ENCODE results near the gene DOCK11. TPM values are rescaled to one million over a fixed set of nuclear protein-coding genes. Genes with fewer than 3 reads are reported as not detected.

DOCK11 gene
- total and polyA plus RNA-seq, 2 donors (not counting 3 experiments of a cell fraction or from before 2014, with no cell fraction given), result 0.37 to 0.86 TPM

DNA sequence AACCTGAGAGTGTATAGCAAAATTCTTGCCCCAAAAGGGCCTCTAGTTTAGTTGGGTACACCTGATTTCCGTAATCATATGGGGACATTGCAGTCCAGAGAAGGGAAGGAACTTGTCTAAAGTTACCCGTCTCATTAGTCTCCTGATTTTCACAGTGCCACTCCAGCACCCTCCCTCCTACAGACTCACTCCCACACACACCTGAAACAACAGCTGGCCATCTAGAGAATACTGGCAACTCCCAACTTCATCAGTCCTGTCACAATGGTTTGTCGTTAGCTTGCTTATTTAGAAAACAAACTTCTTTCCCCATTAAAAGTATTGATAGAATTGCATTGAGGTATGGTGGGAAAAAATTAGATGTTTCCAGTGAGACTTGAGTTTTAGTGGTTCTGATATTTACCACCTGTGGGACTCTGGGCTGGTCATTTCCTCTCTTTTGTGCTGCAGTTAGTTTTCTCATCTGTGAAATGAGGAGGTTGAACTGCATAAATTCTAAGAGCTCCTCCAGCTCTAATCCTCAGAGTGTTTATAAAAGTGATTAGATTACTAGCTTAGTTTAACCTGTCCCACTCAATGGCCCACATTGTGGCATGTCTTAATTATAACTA lies 233.5 kb downstream of the DOCK11 start:
- dilution Hi-C loops (cut with MboI; ENCODE audit: extremely low pct_ligation_motif_present, low sequenced_read_pairs), result no loop called here
- Histone ChIP-seq H3K9me1 (replicated peaks; ENCODE audit: control insufficient read depth, extremely low read depth, insufficient read depth, low read length) (no peaks in the 10 kb centered on the region), H3K36me3 (ENCODE audit: control insufficient read depth in 2 of 2, extremely low read depth in 1 of 2, insufficient read depth in 2 of 2, low read length in 2 of 2) (no peaks in the 10 kb centered on the region), H2AFZ (ENCODE audit: low read depth, low read length) (no peak overlapping the region), H3K27ac (ENCODE audit: insufficient read depth, low read depth, low read length) (peak overlapping the region; percentile 80), H3K9ac (replicated peaks; ENCODE audit: extremely low read depth, insufficient read depth, low read length) (peak overlapping the region; percentile 62), H3K4me2 (ENCODE audit: insufficient read depth, low read length) (peak overlapping the region; percentile 4), H3K4me1 (ENCODE audit: control insufficient read depth, extremely low read depth, insufficient read depth, low read length) (peaks cover 37% of the 10 kb centered on the region), H3K79me2 (ENCODE audit: control insufficient read depth, insufficient read depth, low read length) (peaks cover 28% of the 10 kb centered on the region), H4K20me1 (replicated peaks; ENCODE audit: control insufficient read depth, extremely low read depth, insufficient read depth, low read length) (no peaks in the 10 kb centered on the region), H3K4me3 (replicated peaks in 1 of 3; ENCODE audit: insufficient read depth in 1 of 3, low read depth in 1 of 3, low read length in 3 of 3) (no peak overlapping the region), H3K27me3 (ENCODE audit: control insufficient read depth in 2 of 2, insufficient read depth in 2 of 2, low read length in 2 of 2) (no peaks in the 10 kb centered on the region), H3K9me3 (replicated peaks; ENCODE audit: control insufficient read depth, insufficient read depth, low read length) (no peaks in the 10 kb centered on the region)
- DNase-seq (ENCODE audit: low read depth, low spot score) (no peak), FAIRE-seq (no peak)
- CTCF ChIA-PET, result interaction anchor here (2.0 to 2.4 kb wide), 2 partner anchors 78 to 85 kb away, joined by 8 to 10 read pairs; no protein-coding TSS in a partner anchor
- BruUV-seq (replicated peaks), result no TSS peak
- intact Hi-C loops (cut with micrococcal nuclease), result no loop called here
- no peak for TF ChIP-seq JUN (IDR thresholded peaks at IDR 0.05; ENCODE audit: borderline replicate concordance, insufficient read depth, insufficient read length, low read depth)
- no peak for TF ChIP-seq EZH2 (IDR thresholded peaks at IDR 0.05; ENCODE audit: borderline replicate concordance, low read depth, low read length, severe bottlenecking)
- no peak for TF ChIP-seq POLR2AphosphoS5 (IDR thresholded peaks at IDR 0.05; ENCODE audit: insufficient read depth, low read depth, low read length)
- TF ChIP-seq FOS (IDR thresholded peaks at IDR 0.05; ENCODE audit: borderline replicate concordance, insufficient read depth, low read length), result no peak
- no peak for TF ChIP-seq CTCF (IDR thresholded peaks at IDR 0.05; ENCODE audit: extremely low read depth in 1 of 2, insufficient read depth in 1 of 2, low read depth in 1 of 2, low read length in 2 of 2)
- no peak for TF ChIP-seq MYC (IDR thresholded peaks at IDR 0.05; ENCODE audit: low read depth, low read length)
- no peak for TF ChIP-seq GATA2 (IDR thresholded peaks at IDR 0.05; ENCODE audit: insufficient read depth, insufficient read length, low read depth, low read length)
- TF ChIP-seq, protein P1, sequence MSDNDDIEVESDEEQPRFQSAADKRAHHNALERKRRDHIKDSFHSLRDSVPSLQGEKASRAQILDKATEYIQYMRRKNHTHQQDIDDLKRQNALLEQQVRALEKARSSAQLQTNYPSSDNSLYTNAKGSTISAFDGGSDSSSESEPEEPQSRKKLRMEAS (IDR thresholded peaks at IDR 0.05; ENCODE audit: insufficient read depth, insufficient read length), result no peak
- TF ChIP-seq POLR2A (IDR thresholded peaks at IDR 0.05; ENCODE audit: low read depth, low read length), result no peak
- POLR2A ChIA-PET, result interaction anchor here (1.5 kb wide), 1 partner anchor 73 kb away, joined by 3 read pairs; no protein-coding TSS in a partner anchor
